Lower leg skin (tissue), 4 donors: ENCODE results near the gene SLC25A38. TPM values are rescaled to one million over a fixed set of nuclear protein-coding genes. Genes with fewer than 3 reads are reported as not detected.

ENCODE experiments used
- DNase-seq, 2 donors: peaks; one replicate each; pipeline ENCODE4 v3.0.0-alpha.2; 2019; ENCODE audit warnings: low spot score in 2 of 2
- H3K4me3 ChIP-seq: fragments of 200-600 bp; sonication (generic); 2 replicates; pipeline ENCODE4 v1.5.1; 2017; ENCODE audit warnings: mild to moderate bottlenecking, low read depth; ENCODE audit not compliant: poor library complexity, severe bottlenecking
- POLR2A ChIP-seq, 2 donors: fragments of 450-650 bp; IDR thresholded peaks; one replicate each; pipeline ENCODE4 v1.6.1; 2016 to 2017; ENCODE audit warnings: antibody characterized with exemption in 2 of 2, mild to moderate bottlenecking in 1 of 2, moderate library complexity in 1 of 2
- WGBS, 2 donors: methylation state at CpG; one replicate each; pipeline ENCODE4 v1.1.5; 2018; 5-methylcytosine and 5-hydroxymethylcytosine counted together
- intact Hi-C: fragments of 100-400 bp; cut with DNase I; formaldehyde crosslinking; loops from one replicate; pipeline ENCODE4 v1.15.0; 2023; ENCODE audit warnings: low total_unique reads
- total RNA-seq, 4 donors: library from RNA; depleted of rRNA; stranded (reverse); fragments of >200 nt; gene quantifications; one replicate each; pipeline ENCODE4 v1.1.0, GENCODE V29; 2016
- TF ChIP-seq, protein P1 (sequence below), 3 donors: fragments of 450-650 bp; IDR thresholded peaks; one replicate each; pipeline ENCODE4 v1.5.1; 2016; ENCODE audit warnings: antibody characterized with exemption in 3 of 3, mild to moderate bottlenecking in 3 of 3, moderate library complexity in 2 of 3

Gene SLC25A38
- total RNA-seq, 4 donors from 2014 or later, result 12.7 to 21.3 (median 14.1) TPM

- WGBS, 2 donors, result 92 to 95% methylated on average over 1 of the region's 1 CpG
- DNase-seq, result no peak
- intact Hi-C loops, result no loop called here
- H3K4me3 ChIP-seq, result no peak overlapping the region
- no peak for TF ChIP-seq POLR2A (IDR thresholded peaks at IDR 0.05)
- TF ChIP-seq, protein P1, sequence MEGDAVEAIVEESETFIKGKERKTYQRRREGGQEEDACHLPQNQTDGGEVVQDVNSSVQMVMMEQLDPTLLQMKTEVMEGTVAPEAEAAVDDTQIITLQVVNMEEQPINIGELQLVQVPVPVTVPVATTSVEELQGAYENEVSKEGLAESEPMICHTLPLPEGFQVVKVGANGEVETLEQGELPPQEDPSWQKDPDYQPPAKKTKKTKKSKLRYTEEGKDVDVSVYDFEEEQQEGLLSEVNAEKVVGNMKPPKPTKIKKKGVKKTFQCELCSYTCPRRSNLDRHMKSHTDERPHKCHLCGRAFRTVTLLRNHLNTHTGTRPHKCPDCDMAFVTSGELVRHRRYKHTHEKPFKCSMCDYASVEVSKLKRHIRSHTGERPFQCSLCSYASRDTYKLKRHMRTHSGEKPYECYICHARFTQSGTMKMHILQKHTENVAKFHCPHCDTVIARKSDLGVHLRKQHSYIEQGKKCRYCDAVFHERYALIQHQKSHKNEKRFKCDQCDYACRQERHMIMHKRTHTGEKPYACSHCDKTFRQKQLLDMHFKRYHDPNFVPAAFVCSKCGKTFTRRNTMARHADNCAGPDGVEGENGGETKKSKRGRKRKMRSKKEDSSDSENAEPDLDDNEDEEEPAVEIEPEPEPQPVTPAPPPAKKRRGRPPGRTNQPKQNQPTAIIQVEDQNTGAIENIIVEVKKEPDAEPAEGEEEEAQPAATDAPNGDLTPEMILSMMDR (IDR thresholded peaks at IDR 0.05), result no peak
Observed at GRCh38 chr3:39343076-39343717, 40.0 kb upstream of the SLC25A38 start.

- DNase-seq, result no peak
- intact Hi-C loops, result no loop called here
- TF ChIP-seq, protein P1 (IDR thresholded peaks at IDR 0.05), result no peak
- TF ChIP-seq POLR2A (IDR thresholded peaks at IDR 0.05), result no peak
- no peak overlapping the region for H3K4me3 ChIP-seq
Observed at GRCh38 chr3:39343760-39344159, 39.4 kb upstream of the SLC25A38 start.

GRCh38 chr3:39344746-39345344 is 38.3 kb upstream of the SLC25A38 start:
- no peak for DNase-seq
- TF ChIP-seq, protein P1 (IDR thresholded peaks at IDR 0.05), result no peak
- no peak for TF ChIP-seq POLR2A (IDR thresholded peaks at IDR 0.05)
- no peak overlapping the region for H3K4me3 ChIP-seq
- intact Hi-C loops, result no loop called here

DNA sequence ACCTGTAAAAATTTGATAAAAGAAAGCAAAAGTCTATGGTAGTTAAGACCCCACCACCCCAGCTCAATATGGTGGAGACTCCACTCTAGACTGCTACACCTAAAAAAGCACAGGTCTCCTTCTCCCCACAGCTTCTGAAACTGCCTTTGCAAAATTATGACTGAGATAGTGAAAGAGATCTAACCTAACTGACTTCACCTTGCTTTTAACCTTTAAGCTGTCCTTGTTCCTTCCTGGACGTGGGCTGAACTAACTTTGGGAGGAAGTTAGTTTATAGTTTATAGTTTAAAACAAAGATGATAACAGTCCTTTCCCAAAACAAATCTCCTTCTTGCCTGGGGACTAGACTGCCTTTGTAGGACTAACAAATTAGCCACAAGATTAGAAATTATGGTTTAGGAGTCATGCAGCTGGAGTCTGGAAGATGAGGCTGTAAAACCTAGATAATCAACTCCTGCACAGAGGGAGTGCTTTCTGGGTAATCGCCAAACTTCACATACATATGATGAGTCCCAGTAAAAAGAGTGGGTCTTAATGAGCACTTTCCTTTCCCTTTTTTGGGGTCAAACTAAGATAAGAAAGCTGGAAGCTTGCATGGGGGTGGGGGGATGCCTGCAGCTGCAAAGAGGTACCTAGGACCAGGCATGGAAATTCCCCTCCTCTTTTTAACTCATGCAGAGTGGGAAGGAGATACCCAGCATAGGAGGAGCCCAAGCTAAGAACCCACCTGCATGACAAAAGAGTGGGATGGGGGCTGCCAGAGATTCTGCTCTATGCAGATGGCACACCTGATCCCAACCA is 36.2 kb upstream of the SLC25A38 start:
- H3K4me3 ChIP-seq, result no peak overlapping the region
- WGBS, 2 donors, result 51 to 55% methylated on average over 2 of the region's 2 CpGs
- DNase-seq, result no peak
- intact Hi-C loops, result no loop called here
- no peak for TF ChIP-seq POLR2A (IDR thresholded peaks at IDR 0.05)
- TF ChIP-seq, protein P1 (IDR thresholded peaks at IDR 0.05), result no peak

GRCh38 chr3:39347586-39347876 is 35.6 kb upstream of the SLC25A38 start:
- DNase-seq, result no peak
- WGBS, 2 donors, result 44 to 67% methylated on average over 3 of the region's 3 CpGs
- TF ChIP-seq, protein P1 (IDR thresholded peaks at IDR 0.05), result no peak
- no peak for TF ChIP-seq POLR2A (IDR thresholded peaks at IDR 0.05)

More at GRCh38 chr3:39347586-39347876, 35.6 kb upstream of the SLC25A38 start:
- intact Hi-C loops, result no loop called here
- H3K4me3 ChIP-seq, result no peak overlapping the region
